ENCODE data around the gene PAX4. TPM values are rescaled to one million over a fixed set of nuclear protein-coding genes. Genes with fewer than 3 reads are reported as not detected.

Gene PAX4, protein sequence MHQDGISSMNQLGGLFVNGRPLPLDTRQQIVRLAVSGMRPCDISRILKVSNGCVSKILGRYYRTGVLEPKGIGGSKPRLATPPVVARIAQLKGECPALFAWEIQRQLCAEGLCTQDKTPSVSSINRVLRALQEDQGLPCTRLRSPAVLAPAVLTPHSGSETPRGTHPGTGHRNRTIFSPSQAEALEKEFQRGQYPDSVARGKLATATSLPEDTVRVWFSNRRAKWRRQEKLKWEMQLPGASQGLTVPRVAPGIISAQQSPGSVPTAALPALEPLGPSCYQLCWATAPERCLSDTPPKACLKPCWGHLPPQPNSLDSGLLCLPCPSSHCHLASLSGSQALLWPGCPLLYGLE
- not detected for total RNA-seq
- long read RNA-seq = 0 reads

GRCh38 chr7:127618042-127618441 is at the start of gene PAX4:
TSS of gene PAX4 (minus strand) at chr7:127618142. CDS start at chr7:127615928, 2,214 bp downstream.
- intact Hi-C loops (cut with micrococcal nuclease) = no loop called here
- ATAC-seq = no peak
- no peak for DNase-seq

DNA sequence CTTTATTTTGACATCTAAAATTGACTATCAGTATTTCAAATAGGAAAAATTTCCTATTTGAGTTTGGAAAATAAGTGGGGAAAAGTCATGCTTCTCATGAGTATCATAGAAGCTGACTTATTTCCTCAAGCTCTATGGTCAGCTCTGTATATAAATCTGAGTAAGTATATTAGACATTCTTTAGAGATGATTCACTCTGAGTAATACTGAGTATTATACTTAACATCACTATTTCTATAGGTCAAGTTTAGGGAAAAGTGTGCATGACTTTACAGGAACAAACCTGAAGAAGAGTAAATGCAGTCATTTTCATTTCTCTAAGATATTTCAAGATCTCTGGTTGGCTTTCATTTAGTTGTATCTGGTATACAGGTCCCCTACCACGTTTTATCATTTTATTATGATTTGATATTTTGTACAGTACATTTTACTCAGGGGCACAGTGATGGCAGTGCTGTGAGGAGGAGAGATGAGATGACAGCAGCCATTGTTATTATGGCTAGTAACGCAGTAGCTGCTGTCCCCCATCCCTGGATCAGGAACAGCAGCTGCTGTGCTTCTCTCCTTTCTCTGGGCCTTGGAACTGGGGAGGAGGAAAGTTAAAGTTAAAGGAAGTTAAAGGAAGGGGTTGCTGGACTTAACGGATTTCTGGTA is 49.2 kb upstream of the PAX4 start:
- no peak for DNase-seq
- intact Hi-C loops (cut with micrococcal nuclease) = no loop called here
- ATAC-seq = no peak

- ATAC-seq = no peak
- DNase-seq = no peak
- intact Hi-C loops (cut with micrococcal nuclease) = no loop called here
Observed at GRCh38 chr7:127666602-127667001, 48.7 kb upstream of the PAX4 start.

- intact Hi-C loops (cut with micrococcal nuclease) = no loop called here
- no peak for ATAC-seq
- DNase-seq = no peak
Observed at GRCh38 chr7:127665922-127666321, 48.0 kb upstream of the PAX4 start.

GRCh38 chr7:127658970-127659630 is 41.2 kb upstream of the PAX4 start:
- intact Hi-C loops (cut with micrococcal nuclease) = no loop called here
- DNase-seq (no peak), ATAC-seq (no peak)

DNA sequence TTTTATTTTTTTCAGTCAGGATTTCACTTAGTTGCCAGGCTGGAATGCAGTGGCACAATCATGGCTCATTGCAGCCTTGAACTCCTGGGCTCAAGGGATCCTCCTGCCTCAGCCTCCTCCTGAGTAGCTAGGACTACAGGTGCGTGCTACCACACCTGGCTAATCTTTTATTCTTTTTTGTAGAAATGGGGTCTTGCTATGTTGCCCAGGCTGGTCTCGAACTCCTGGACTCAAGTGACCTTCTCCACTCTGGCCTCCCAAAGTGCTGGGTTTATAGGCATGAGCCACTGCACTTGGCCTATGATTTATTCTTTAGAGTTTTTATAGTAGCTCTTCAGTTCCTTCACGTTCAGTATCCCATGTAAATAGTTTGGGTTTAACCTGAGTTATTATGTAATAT is 39.6 kb upstream of the PAX4 start:
- intact Hi-C loops (cut with micrococcal nuclease) = no loop called here
- DNase-seq = no peak

DNA sequence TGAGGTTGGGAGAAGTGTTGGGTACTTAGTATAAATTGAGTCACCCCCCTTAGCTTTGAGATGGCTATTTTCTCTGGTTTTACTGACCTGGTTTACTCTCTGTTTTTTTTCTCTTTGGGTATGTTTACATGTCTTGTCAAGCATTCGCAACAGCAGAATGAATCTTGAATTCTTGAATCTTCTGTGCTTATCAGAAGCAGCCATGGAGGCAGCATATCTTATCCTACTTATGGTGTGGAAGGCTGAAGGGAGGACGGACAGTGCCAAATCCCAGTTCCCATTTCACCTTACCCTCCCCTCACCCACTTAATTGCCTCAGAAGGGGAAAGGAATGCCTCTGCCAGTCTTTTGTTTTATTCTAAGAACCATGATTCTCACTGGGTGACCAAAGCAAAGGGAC is 37.8 kb upstream of the PAX4 start:
- DNase-seq (no peak), ATAC-seq (no peak)
- intact Hi-C loops (cut with micrococcal nuclease) = no loop called here

More for the DNA sequence above, 39.6 kb upstream of the PAX4 start:
- ATAC-seq = no peak

DNA sequence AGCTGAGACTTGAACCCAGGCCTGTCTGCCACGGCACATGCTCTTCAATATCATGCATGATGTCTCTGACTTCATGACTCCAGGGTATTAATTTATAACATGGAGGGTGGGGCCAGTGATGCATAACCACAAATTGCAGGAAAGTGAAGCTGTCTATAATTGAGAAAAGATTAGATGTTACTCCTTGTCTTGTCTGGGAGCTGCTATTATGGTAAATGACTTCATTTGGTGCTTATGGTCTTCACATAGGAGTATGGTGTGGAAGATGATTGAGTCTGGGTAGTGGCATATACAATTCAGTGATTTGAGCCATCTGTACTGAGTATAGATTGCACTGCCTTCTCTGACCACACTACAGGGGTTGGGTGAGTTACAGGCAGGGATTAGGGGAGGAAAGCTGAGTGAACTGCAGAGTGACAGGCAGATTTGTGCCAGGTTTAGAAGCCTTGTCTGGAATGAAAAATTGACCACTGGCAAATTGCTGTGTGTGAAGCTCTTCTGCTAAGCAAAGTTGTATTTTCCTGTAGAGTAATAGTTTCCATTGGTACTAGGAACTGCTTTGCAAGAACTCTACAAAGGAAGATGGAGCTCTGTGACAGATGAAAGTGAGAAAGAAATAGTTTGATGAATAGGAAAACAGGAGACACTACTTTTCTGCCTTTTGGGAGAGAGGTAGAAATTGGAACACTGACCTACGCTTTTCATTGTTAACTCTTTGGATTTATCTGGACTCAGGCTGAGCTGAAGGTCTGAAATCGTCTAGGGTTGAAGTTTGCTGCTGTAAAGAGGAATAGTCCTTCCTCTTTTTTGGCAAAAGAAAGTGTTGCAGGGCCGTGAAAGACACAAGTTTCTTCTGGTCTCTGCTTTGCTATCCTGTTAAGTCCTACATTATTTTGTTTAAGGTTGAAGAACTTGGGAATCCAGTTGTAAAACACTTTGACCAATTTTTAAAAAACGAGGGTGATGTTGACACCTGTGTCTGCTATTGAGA is 36.8 kb upstream of the PAX4 start:
- DNase-seq = no peak
- intact Hi-C loops (cut with micrococcal nuclease) = no loop called here
- no peak for ATAC-seq

DNA sequence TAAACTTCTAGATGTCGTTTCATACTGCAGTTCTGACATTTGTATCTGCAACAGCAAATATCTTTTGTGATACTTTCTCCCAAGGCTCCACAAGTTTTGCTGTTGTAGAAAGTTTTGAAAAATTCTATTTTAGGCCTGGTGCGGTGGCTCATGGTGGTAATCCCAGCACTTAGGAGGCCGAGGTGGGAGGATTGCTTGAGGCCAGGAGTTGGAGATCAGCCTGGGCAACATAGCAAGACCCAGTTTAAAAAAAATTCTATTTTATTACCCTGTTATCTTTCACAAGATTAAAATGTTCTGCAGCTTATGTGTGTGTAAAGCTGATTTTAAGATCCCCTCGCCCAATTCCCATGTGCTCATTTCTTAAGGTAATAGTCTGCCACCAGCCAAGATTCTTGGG is 35.5 kb upstream of the PAX4 start:
- intact Hi-C loops (cut with micrococcal nuclease) = no loop called here
- ATAC-seq (no peak), DNase-seq (no peak)

DNA sequence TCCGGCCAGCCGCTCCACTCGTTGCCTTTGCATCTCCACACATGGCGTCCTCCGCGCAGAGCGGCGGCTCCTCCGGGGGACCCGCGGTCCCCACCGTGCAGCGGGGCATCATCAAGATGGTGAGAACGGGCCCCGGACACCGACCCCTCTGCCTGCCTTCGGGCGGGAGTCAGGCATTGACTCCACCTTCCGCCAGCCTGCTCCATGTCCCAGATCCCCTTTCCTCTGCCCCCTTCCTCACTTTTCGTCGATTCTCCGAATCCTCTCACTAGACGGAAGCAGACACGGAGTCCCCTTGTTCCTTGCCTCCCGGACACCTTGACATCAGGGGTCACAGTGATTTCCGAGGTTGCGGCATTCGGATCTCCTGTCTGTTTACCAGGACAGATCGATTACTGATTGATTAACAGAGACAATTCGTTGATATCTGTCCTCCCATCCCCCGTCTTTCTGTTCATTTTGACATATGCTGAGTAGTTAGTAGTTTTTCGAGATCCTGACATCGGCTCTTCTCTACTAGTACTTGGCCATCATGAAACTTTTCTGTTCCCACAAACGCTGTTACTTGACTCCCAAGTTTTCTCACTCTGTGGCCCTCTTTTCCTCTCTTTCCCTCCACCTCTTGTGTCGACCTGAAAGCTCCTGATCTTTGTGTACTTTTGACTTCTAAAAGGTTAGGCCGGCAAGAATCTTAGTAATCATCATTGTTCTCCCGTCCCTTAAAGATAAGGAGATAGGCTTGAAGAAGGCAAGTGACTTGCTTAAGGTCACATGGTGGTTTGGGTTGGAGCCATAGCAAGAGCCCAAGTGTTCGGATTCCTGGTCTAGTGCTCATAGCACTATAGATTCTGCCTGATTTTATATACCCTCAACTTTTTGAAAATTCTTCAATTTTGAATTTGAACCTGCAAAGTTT is 34.6 kb upstream of the PAX4 start:
- DNase-seq (no peak), ATAC-seq (peak; percentile 24)
- intact Hi-C loops (cut with micrococcal nuclease) = no loop called here

DNA sequence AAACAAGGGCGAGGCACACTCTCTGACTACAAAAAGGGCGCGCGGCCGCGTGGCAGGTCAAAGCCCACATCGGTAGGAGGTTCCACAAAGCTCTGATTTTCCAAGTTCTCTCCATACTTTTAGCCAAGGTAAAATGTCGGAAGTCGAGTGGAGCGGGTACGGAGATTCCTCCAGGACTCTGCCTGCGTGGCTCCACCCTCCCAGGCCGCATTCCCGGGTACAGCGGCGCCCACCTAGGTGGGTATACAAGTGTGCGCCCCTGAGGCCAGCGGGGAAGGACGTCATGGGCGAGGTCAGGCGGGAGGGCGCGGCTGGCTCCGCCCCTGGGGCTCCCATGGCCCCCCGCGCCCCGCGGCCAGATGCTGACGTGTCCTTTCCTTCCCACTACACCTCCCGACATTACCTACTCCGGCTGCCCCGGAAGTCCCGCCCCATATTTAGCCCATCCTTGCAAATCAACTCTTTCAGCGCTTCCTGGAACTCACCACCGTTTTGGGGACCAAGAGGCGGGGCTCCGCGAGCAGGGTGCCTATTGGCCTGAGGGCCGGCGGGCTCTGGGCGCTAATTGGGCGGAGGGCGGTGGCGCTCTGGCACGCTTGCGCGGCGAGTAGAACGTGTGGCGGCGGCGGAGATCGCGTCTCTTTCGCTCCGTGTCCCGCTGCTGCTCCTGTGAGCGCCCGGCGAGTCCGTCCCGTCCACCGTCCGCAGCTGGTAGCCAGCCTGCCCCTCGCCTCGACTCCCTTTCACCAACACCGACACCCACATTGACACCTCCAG is 33.8 kb upstream of the PAX4 start, which contains the start of gene SND1:
SND1 (plus strand) TSS at position 639 of the 777 bp plus-strand sequence. CDS start 180 bp downstream, outside the sequence.
- intact Hi-C loops (cut with micrococcal nuclease) = no loop called here
- DNase-seq = peak; percentile 99
- ATAC-seq = peak; percentile 98

GRCh38 chr7:127650847-127651555 is 33.1 kb upstream of the PAX4 start:
- peak; percentile 24 for ATAC-seq
- intact Hi-C loops (cut with micrococcal nuclease) = no loop called here
- no peak for DNase-seq

GRCh38 chr7:127648986-127649385 is 31.0 kb upstream of the PAX4 start:
- DNase-seq (no peak), ATAC-seq (no peak)
- intact Hi-C loops (cut with micrococcal nuclease) = no loop called here

GRCh38 chr7:127647636-127648035 is 29.7 kb upstream of the PAX4 start:
- intact Hi-C loops (cut with micrococcal nuclease) = no loop called here
- ATAC-seq (no peak), DNase-seq (no peak)

DNA sequence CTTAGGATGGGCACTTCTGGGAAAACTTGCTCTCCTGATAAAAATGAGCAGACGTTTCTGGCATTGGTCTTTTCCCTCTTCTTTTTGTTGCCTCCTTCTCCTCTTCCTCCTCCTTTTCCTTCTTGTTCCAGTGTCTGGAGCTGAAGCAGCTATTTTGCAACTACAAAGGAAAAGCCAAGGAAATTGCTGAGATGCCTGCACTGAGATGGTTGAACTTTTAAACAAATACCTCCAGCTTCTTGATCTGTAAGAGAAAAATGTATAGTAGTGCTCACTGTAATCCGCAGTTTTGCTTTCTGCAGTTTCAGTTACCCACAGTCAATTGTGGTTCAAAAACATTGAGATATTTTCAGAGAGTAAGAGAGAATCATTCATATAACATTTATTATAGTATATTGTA is 26.5 kb upstream of the PAX4 start:
- ATAC-seq = no peak
- intact Hi-C loops (cut with micrococcal nuclease) = no loop called here
- DNase-seq = no peak

DNA sequence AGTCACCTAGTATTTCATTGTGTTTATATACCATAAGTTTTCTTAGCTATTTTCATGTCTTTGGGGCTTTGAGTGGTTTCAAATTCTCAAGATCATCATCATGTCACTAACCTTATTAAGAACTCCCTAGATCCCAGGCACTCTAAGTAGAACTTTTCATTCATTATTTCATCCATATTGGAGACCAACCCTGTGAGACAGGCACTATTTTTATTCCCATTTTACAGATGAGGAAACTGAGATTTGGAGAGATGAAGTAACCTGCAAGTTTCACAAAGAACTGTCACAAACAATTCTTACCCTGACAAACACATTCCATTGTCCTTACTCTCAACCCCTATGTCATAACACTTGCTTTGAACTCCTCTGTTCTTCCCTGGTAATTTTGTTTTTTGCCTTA is 20.3 kb upstream of the PAX4 start:
- DNase-seq = no peak
- intact Hi-C loops (cut with micrococcal nuclease) = no loop called here
- ATAC-seq = no peak

Measured in left ventricle myocardium superior (tissue), 1 donor.